Stimulated activated CD4-positive, alpha-beta T cell treated with anti-CD3 and anti-CD28 coated beads, TNF-alpha, amount 100 ng/mL, for 4 hours (primary cell): ENCODE data around the gene NUDCD2.
"Not testable (repeated sequence)": the region's sequence is repeated elsewhere in the genome, so short reads cannot be mapped to it uniquely, and the experiment has no call there.

Experiments
- DNase-seq, 3 experiments: peaks; one replicate each; pipeline ENCODE4 v3.0.0-alpha.2; 2020; ENCODE audit warnings: low read depth in 3 of 3

The NUDCD2 gene

DNA sequence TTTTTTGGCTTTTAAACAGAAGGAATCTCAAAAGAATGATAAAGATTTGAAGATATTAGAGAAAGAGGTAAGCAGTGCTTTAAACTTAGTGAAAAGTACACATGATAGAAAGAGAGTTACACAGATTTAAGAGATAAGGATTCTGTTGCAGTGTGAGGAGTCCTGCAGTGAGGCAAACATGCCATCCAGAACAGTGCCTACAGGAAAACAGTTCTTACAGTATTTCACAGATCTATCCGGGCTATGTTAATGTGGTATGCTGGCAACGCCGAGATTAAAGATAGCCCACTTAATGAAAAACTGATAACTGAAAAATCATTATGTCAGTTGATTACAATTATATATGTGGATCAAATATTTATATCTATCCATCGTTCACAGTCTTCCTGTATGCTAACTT, 7.8 kb upstream of the NUDCD2 start:
- DNase-seq = no peak

DNA sequence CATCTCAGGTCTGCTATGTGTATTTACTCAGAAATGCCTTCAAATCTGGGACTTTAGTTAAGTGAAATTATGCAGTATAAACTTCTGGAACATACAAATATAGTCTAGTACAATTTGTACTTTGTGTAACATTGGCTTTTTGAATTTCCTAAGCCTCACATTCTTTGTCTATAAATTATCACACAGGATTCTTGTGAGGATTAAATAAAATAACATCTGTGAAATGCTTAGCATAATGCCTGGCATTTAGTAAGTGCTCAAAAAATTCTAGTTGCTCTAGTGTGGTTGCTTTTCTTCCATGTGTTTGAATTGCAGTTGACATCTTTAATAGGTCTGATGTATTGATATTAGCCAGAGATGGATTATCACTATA, 3.1 kb upstream of the NUDCD2 start:
- no peak for DNase-seq

DNA sequence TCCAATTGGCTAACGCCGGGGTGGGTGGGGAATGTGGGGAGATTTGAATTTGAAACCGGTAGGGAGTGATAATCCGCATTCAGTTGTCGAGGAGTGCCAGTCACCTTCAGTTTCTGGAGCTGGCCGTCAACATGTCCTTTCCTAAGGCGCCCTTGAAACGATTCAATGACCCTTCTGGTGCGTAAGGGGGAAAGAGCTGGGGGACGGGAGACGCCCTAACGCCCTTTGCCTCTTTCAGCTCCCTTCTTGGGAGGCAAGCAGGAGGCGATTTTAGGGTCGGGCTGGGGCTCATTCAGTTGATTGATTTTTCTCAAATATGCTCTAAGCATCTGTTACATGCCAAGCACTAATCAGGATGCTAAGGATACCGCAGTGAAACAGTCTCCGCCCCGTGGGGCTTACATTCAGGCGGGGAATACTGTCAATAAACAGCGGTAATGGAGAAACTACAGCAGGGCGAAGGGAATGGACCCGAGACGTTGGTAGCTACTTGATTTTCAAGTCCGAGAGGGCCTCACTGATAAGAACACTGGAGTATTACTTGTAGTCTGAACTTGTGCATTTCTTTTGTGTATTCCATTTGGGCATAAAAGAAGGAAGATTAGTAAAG, 765 bp upstream of the NUDCD2 start, which contains the start of gene HMMR:
TSS of gene HMMR (plus strand) at position 71 of the 610 bp plus-strand sequence. CDS start at position 132, 61 bp downstream.
- peak in 1 of 3 experiments; percentile 68 for DNase-seq

DNA sequence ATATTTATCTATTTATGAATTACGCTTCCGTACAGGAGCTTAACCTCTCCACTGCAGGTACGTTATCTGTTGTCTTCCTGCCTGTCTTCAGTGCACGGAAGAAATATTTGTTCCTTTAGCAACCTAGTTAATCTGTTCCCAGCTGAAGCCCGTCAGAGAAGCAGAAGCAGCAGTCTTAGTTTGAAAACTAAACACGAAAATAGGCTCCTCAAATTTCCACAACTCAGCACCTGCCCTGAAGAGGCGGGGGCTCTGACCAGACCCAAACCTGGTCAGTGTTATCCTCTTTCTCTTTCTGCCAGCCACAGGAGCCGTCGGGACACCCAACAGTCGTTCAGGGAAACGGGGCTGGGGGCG, 462 bp downstream of the NUDCD2 start:
- no peak for DNase-seq

DNA sequence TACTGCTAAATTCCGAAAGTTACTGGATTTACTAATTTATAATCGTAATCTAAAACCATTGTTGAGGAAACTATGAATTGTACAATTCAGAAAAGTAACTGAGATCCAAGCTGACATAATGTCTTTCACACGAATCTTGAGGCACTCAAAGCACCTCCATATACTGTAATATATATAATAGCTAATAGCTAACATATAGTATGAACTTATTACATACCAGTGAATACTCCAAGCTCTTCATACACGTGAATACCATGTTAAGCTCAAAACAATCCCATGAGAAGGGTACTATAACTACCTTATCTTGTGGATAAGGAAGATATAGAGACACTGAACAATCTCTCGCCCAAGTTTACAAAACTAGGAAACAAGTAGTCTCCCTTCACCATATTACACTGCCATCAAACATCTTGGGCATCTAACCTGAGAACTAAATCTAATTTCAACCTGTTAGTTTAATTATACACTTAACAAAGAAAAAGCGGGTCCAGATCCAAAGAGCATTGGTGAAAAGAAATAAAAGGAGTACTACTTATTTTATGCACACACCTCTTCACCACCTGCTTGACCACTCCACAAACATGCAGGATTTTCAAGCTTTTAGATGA, 1.0 kb downstream of the NUDCD2 start:
- no peak for DNase-seq

DNA sequence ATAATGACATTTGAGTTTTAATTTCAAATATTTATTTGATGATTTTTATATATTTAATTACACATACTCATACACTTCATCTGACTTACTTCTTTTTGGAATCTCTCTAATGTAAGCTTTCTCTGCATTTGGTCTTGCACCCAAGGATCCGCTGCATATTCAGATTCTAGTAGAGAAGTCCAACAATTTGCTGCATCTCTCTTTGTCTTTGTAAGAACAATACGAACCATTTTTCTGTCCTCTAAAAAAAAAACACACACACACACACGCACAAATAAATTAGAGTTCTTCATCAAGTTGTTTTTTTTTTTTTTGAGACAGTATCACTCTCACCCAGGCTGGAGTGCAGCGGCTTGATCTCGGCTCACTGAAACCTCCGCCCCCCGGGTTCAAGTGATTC, 3.1 kb downstream of the NUDCD2 start:
- DNase-seq = no peak

DNA sequence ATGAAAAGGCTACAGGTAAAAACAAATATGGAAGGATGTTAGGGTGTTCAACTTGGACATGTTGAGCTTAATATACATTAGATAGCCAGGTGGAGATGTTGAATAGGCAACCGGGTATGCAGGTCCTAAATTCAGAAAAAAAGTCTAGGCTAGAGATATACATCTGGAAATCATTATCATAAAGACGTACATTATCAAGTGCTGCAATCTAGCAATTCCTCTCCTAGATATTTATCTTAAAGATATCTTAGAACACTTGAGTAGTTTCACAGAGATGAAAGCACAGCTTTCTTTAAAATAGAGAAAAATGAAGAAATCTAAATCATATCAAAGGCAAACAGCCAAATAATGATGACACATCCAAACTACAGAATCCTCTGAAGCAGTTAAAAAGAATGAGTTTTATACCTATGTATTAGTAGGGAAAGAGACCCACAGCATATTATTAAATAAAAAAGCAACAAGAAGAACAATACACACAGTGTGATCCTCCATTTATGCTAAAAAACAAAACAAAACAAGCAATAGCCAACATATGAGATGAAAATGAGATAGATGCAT, 3.8 kb downstream of the NUDCD2 start:
- DNase-seq = no peak

DNA sequence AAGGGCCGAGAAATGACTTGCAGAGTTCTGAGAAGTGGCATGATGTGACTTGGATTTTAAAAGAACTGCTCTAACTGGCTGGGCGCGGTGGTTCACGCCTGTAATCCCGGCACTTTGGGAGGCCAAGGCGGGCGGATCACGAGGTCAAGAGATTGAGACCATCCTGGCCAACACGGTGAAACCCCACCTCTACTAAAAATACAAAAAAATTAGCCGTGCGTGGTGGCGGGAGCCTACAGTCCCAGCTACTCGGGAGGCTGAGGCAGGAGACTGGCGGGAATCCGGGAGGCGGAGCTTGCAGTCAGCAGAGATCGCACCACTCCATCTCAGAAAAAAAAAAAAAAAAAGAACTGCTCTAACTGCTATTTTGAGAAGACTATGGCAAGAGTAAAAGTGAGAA, 4.5 kb downstream of the NUDCD2 start:
- not testable (repeated sequence) for DNase-seq

DNA sequence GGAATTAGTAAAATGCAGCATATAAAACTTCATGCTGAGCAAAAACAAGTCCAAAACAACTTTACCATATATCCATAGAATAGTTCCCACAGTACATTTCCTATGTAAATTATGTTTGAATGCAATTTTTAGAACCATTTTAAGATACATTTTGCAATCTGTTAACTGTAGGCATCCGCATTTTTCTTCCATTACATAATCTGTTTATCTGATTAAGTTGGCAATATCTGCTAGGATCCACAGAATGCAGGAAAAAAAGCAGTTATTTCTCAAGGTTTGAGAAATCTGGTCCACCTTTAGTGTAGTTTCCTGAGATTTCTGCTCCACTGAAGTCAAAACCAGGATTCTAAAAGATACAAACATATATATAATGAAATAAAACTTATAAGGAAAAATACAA, 6.2 kb downstream of the NUDCD2 start:
- DNase-seq = no peak

DNA sequence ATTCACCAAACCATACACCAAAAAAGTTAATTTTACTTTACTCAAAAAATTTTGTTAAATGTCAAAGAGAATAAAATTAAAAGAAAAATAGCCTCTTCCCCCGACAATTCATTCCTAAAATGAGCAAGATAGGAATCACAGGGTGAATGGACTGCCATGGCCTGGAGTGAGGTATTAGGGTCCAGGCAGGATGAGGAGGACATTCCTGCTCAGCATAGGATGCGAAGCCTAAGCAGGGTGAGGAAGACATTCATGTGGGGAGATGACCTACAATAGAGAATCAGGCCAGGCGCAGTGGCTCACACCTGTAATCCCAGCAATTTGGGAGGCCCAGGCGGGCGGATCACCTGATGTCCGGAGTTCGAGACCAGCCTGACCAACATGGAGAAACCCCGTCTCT, 8.4 kb downstream of the NUDCD2 start:
- DNase-seq = no peak

DNA sequence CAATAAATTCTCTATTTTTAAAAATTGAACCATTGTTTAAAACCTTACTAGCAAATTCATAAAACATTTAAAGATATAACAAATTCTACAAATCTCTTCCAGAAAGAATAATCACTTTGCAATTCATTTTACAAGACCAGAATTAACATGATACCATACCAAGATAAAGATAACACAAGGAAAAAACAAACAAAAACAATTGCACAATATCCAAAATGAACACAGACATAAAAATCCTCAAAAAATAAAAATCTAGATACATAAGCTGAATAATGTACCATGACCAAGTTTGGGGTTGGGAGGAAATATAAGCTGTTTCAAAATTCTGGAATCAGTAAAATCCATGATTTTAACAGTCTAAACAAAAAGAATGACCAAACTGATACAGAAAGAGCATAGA, 11.4 kb downstream of the NUDCD2 start:
- DNase-seq = no peak

DNA sequence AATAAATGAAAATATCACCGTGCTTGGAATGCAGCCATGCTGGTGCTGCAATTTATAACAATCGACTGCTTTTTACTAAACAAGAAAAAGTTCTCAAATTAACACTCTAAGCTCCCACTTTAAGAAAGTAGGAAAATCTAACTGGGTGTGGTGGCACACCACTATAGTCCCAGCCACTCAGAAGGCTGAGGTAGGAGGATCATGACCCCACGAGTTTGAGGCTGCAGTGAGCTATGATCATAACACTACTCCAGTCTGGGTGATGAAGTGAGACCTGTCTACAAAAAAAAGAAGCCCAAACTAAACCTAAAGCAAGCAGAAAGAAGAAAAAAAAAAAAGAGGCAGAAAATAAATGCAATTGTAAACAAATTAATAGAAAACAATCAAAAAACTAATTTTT, 12.0 kb downstream of the NUDCD2 start:
- no peak for DNase-seq

DNA sequence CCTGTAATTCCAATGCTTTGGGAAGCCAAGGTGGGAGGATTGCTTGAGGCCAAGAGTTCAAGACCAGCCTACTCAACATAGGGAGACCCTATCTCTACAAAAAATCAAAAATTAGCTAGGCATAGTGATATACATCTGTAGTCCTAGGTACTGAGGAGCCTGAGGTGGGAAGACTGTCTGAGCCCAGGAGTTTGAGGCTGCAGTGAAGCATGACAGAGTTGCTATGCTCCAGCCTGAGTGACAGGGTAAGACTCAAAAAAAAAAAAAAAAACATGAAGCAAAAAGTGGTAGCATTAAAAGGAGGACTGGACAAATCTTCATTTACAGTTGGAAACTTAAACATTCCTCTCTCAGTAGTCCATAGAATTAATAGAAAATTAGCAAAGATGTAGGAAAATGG, 12.7 kb downstream of the NUDCD2 start:
- no peak for DNase-seq

DNA sequence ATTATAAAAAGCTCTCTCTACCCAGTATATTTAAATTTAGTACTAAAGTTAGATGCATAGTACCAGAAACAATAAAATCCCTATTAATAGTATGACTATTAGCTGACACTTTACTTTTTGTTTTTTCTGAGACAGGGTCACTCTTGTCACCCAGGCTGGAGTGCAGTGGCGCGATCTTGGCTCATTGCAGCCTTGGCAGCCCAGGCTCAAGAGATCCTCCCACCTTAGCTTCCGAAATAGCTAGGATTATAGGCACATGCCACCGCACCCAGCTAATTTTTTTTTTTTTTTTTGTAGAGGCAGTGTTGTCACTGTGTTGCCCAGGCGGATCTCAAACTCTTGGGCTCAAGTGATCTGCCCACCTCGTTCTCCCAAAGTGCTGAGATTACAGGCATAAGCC, 14.6 kb downstream of the NUDCD2 start:
- no peak for DNase-seq

DNA sequence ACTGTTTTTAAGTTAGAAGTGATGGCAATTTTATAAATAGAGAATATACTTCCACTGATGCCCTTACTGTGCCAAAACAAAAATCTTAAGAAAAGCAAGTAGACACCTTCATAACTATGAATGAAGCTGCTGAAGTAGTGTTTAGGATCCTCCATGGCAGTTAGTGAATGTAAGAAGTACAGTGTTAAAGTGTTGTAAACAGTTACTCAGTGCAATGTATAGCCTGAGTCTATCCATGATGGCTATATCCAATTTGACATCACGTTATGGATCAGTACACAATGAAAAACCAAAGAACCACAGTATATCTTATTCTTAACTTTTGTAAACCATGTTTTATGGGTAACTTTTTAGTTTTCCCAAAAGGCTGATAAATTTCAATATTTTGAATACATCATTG, 15.4 kb downstream of the NUDCD2 start:
- DNase-seq = no peak

DNA sequence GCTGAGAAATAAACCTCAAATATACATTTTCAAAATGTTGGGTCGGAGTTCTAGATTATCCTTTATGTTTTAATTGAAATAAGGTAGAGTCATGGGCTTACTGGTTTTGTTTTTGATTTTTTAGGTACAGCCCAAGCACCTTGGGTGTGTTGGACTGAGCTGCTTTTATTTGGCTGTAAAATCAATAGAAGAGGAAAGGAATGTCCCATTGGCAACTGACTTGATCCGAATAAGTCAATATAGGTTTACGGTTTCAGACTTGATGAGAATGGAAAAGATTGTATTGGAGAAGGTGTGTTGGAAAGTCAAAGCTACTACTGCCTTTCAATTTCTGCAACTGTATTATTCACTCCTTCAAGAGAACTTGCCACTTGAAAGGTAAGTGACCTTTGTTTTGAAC, 18.9 kb downstream of the NUDCD2 start:
- no peak for DNase-seq

DNA sequence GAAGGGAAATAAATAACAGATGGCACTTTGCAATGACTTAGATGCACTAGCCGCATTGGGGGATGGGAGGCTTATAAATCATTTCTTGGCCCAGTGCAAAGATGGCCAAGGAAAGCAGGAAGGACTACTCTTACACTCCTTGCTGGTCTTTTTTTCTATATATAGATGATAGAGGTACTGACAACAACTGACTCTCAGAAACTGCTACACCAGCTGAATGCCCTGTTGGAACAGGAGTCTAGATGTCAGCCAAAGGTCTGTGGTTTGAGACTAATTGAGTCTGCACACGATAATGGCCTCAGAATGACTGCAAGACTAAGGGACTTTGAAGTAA, 20.8 kb downstream of the NUDCD2 start:
- DNase-seq = no peak

DNA sequence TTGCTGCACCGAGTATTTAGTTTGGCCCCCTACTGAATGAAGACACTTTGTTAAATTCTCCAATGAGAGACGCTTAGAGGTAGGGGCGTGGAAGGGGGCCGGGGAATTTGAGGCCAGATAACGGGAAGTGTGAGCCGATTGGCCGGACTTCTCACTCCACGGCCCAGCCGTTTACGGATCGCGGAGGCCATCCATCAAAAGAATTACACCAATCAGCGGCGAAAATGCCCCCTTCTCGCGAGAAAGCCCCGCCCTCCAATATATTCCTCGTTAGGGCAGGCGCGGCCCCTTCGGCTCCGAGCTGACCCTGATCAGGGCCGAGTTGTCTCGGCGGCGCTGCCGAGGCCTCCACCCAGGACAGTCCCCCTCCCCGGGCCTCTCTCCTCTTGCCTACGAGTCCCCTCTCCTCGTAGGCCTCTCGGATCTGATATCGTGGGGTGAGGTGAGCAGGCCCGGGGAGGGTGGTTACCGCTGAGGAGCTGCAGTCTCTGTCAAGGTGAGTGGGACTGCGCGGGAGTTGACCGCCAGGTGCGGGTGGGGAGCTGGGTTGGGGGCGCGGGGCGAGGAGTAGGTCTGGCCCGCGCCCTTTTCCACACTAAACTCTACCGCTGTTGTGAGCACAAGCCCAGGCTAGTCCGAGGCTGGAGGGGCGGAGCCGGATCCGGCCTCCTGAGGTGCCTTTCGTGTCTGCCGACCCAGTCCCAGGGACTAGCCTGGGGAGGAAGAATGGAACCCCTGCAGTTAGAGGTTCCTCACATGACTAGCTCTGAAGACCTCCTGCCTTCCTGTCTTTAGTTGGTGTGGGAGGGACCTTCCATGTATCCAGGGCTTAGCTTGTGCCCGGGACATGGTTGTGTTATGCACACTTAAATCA, 22.4 kb downstream of the NUDCD2 start, which contains the start of gene CCNG1:
TSS of gene CCNG1 (plus strand) at position 287 of the 874 bp plus-strand sequence. CDS start 1,662 bp downstream, outside the sequence.
- DNase-seq = peak; percentile 68 to 77 (median 73)

DNA sequence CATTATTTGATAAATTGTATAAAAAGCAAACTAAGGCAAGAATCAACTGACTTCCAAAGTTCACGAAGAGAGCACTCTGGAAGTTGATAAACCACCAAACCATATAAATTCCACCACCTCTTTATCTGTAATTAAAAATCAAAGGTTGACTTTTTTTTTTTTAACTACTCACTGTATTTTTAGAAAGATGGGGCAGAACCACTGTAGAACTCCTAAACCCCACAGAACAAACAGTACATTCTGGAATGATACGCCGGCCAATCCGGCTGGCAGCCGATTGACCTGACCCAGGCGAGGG, 22.9 kb downstream of the NUDCD2 start:
- DNase-seq = no peak

DNA sequence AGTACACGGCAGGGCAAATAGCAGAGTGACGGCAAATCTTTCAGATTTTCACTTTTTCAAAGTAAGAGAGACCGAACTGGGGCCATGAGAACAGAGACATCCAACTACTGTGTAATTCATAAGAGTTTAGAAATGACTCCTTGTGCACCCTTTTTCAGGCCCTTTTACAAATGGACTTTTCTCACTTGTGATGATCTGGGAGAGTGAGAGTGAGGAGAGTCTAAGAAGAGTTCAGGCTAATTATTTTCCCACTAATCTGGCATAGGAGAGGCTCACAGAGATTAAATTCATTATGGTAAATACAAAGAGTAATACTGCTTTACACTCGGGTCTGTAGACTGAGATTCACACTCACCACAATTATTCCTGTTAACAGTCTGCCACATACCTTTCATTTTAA, 23.4 kb downstream of the NUDCD2 start:
- no peak for DNase-seq

DNA sequence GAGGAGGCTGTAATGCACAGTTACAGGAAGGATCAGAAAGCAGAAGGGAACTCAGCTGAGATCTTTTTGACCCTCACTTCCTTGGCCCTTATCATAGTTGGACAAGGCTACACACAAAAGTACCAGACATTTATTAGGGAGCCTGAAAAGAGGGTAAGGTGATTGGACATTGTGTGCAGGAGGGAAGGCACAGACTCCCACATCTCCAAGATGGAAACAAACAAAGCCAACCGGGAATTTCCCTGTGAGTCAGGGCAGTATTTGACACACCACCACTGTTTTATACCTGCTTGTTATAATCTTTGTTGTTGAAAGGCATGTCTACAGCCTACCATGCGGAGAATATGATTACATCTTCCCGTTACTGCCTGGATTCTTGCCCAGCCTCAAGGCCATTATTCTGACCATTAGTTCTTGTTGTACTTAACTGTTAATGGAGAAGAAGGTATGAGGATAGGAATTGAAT, 25.5 kb downstream of the NUDCD2 start:
- DNase-seq = no peak

DNA sequence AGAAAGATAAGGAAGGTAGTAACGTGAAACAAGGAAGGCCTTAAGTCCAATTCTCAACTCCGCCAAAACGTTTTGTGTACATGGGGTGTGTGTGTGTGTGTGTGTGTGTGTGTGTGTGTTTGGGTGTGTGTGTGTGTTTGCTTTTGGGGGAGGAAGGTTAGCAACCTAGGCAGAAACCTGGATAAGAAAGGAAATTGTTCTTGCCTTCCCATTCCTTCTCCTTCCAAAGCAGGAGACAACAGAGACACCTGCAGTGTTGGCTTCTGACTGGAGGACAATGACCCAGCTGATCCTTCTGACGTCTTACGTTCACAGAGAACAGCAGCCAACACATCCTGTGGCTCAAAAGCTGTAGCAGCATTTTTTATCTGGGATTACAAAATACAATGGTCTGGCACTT, 26.6 kb downstream of the NUDCD2 start:
- DNase-seq = no peak

DNA sequence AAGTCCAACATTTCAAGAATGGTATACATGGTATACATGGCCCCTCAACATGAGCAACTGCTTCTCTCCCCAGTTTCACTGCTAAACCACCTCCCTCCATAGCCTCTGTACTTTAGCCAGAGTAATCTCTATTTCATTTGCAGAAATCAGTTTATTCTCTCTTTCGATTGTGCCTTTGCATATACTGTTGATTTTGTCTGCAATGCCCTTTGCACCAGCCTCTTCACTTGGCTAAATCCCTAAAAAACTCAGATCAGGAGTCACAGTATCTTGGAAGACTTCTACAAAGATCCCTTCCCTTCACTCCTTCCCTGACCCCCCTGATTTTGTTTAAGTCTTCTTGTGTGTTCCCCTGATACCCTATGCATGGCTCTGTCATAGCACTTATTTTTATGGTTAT, 27.4 kb downstream of the NUDCD2 start:
- no peak for DNase-seq
